DMS 273 treated with DMSO at 0.1 percent for 48 hours (cell line): Measurements from ENCODE around the gene UNC5B.
A peak's percentile ranks its signal among the peaks of the same experiment; 100 is the strongest.
"Not testable (repeated sequence)": the region's sequence is repeated elsewhere in the genome, so short reads cannot be mapped to it uniquely, and the experiment has no call there.

Experiments
- DNase-seq: peaks from one replicate; lab custom pipeline; 2025; lab: John Stamatoyannopoulos, UW

UNC5B gene

GRCh38 chr10:71209731-71210541 is 2.4 kb upstream of the UNC5B start:
- no peak for DNase-seq

GRCh38 chr10:71210542-71210871 is 1.9 kb upstream of the UNC5B start:
- no peak for DNase-seq

- no peak for DNase-seq
Observed at GRCh38 chr10:71211053-71211452, 1.3 kb upstream of the UNC5B start.

GRCh38 chr10:71211775-71212317 is 524 bp upstream of the UNC5B start:
- no peak for DNase-seq

- peak; percentile 32 for DNase-seq
Observed at GRCh38 chr10:71213127-71213621, 804 bp downstream of the UNC5B start.

- no peak for DNase-seq
Observed at GRCh38 chr10:71213761-71214440, 1.5 kb downstream of the UNC5B start.

- DNase-seq = no peak
Observed at GRCh38 chr10:71214641-71215559, 2.5 kb downstream of the UNC5B start.

GRCh38 chr10:71216363-71216695 is 4.0 kb downstream of the UNC5B start:
- DNase-seq = no peak

- DNase-seq = no peak
Observed at GRCh38 chr10:71216751-71217265, 4.4 kb downstream of the UNC5B start.

GRCh38 chr10:71217266-71218045 is 5.1 kb downstream of the UNC5B start:
- no peak for DNase-seq

- DNase-seq = no peak
Observed at GRCh38 chr10:71218046-71218650, 5.8 kb downstream of the UNC5B start.

- DNase-seq = no peak
Observed at GRCh38 chr10:71218651-71219050, 6.3 kb downstream of the UNC5B start.

GRCh38 chr10:71219236-71219917 is 7.0 kb downstream of the UNC5B start:
- DNase-seq = not testable (repeated sequence)

- no peak for DNase-seq
Observed at GRCh38 chr10:71219918-71220688, 7.7 kb downstream of the UNC5B start.

- no peak for DNase-seq
Observed at GRCh38 chr10:71220689-71221540, 8.5 kb downstream of the UNC5B start.

- DNase-seq = no peak
Observed at GRCh38 chr10:71221586-71222202, 9.3 kb downstream of the UNC5B start.

GRCh38 chr10:71222601-71223346 is 10.4 kb downstream of the UNC5B start:
- no peak for DNase-seq
